Stomach (tissue), 9 donors: Measurements from ENCODE around the gene TMEM72. TPM values are rescaled to one million over a fixed set of nuclear protein-coding genes. Genes with fewer than 3 reads are reported as not detected.

ENCODE experiments used
- DNase-seq, 2 donors: peaks; one replicate each; pipeline versions ENCODE4 v3.0.0 to v3.0.0-alpha.2; 2013 to 2019
- H3K27ac ChIP-seq, 5 donors: fragments of 200-600 bp in 4 of 5; sonication (generic) in 4 of 5; one replicate each; pipeline ENCODE4 v1.5.1; 2013 to 2019; ENCODE audit warnings: mild to moderate bottlenecking in 1 of 5, moderate library complexity in 1 of 5
- H3K27me3 ChIP-seq, 3 donors: fragments of 200-600 bp; sonication (generic); one replicate each; pipeline ENCODE4 v1.5.1; 2017 to 2019; ENCODE audit warnings: mixed run types in 1 of 3
- H3K36me3 ChIP-seq, 4 donors: fragments of 200-600 bp; sonication (generic); 1 replicate in 3 of 4; 2 replicates in 1 of 4; pipeline ENCODE4 v1.5.1; 2016 to 2019
- H3K4me1 ChIP-seq, 4 donors: fragments of 200-600 bp; sonication (generic); one replicate each; pipeline ENCODE4 v1.5.1; 2016 to 2019
- H3K4me3 ChIP-seq, 4 donors: fragments of 200-600 bp; sonication (generic) in 3 of 4; one replicate each; pipeline ENCODE4 v1.5.1; 2016 to 2019; ENCODE audit warnings: mild to moderate bottlenecking in 1 of 4
- H3K9me3 ChIP-seq, 4 donors: fragments of 200-600 bp; sonication (generic); one replicate each; pipeline ENCODE4 v1.5.1; 2016 to 2019
- EP300 ChIP-seq: sonication (generic); formaldehyde crosslinking; IDR thresholded peaks from one replicate; pipeline ENCODE4 v1.6.1; 2017; ENCODE audit warnings: antibody characterized with exemption
- POLR2A ChIP-seq, 4 donors: fragments of 450-650 bp; IDR thresholded peaks; one replicate each; pipeline ENCODE4 v1.6.1; 2016; ENCODE audit warnings: antibody characterized with exemption in 4 of 4, control low read depth in 2 of 4, mild to moderate bottlenecking in 1 of 4, moderate library complexity in 1 of 4
- POLR2AphosphoS5 ChIP-seq, 3 donors: sonication (generic); formaldehyde crosslinking; IDR thresholded peaks; one replicate each; pipeline ENCODE4 v1.6.1; 2016; ENCODE audit warnings: antibody characterized with exemption in 3 of 3
- WGBS, 5 donors: extraction: QIAGEN DNeasy Blood & Tissue Kit in 3 of 5; methylation state at CpG; one replicate each; pipeline versions ENCODE4 v1.1.5 to v1.1.7; 2013 to 2018; 5-methylcytosine and 5-hydroxymethylcytosine counted together
- intact Hi-C: fragments of 100-400 bp; cut with DNase I; formaldehyde crosslinking; loops from one replicate; pipeline ENCODE4 v1.15.1; 2023; ENCODE audit warnings: low total_unique reads
- polyA plus RNA-seq, 3 donors: library from polyadenylated mRNA; stranded (reverse); fragments of 200-250 nt; gene quantifications; one replicate each; pipeline ENCODE4 v1.2.3, GENCODE V29; 2013
- total RNA-seq, 5 donors: library from RNA; depleted of rRNA; stranded (reverse); fragments of >200 nt; gene quantifications; one replicate each; pipeline versions ENCODE4 v1.1.0 to v1.2.3, GENCODE V29; 2014 to 2016
- TF ChIP-seq, protein P1 (sequence below), 7 experiments: fragments of 450-650 bp in 4 of 7; fragments of 200-600 bp in 3 of 7; sonication (generic) in 3 of 7; IDR thresholded peaks; one replicate each; pipeline ENCODE4 v1.5.1; 2016 to 2019; ENCODE audit warnings: antibody characterized with exemption in 7 of 7, control low read depth in 2 of 7, mild to moderate bottlenecking in 1 of 7
- donor health status: healthy with polysubstance abuse.
- donor health status: Bipolar disorder and iron deficiency.
- donor health status: healthy.

The TMEM72 gene
- total and polyA plus RNA-seq, 8 donors: 0.13 to 30.4 (median 1.3) TPM; not detected in 5

DNA sequence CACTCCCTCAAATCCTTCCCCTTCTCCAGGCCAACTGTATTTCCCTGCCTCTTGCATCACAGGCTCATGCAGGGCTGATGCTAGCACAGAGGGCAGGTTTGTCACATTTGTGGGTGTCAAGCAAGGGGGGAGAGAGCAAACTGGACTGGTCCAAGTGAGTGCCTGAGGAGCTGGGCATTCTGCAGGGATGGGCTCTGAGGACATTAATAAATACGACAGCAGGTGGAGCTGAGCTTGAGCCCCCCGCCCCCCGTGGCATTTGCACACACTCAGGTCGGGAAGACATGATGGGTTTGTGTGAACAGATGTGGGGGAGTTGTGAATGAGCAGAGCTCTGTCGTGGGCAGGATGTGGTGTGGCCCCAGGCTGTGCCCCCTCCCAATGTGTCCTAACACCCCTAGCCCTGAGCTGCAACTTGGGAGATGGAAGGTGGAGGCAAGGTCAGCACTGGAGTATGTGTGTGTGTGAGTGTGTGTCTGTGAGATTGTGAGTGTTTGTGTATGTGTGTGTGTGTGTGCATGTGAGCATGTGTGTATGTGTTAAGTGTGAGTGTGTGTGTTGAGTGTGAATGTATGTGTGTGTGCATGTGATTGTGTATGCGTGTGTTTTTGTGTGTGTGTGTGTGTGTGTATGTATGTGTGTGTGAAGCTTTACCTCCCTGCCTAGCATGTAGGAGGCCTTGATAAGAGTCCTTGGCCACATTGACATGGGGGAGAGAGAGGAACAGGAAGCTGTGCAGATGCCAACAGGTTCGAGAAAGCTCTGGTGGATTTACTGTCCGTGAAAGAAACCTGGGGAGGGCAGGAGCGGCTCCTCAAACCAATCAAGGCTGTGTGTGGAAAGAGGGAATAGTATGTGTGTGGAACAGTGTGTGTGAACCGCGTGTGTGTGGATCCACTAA is 57.6 kb downstream of the TMEM72 start:
- H3K4me3 ChIP-seq: peak overlapping the region in 1 of 4 donors; percentile 3
- peak overlapping the region in 4 of 5 donors; percentile 39 to 70 (median 54) for H3K27ac ChIP-seq
- peaks cover 9 to 41% (median 30%) of the 10 kb centered on the region in 4 donors for H3K36me3 ChIP-seq
- TF ChIP-seq POLR2A (IDR thresholded peaks at IDR 0.05) (no peak), POLR2AphosphoS5 (IDR thresholded peaks at IDR 0.05) (peak in 1 of 3 donors; percentile 26)
- H3K9me3 ChIP-seq: no peaks in the 10 kb centered on the region
- no peaks in the 10 kb centered on the region for H3K27me3 ChIP-seq
- H3K4me1 ChIP-seq: peaks cover 40 to 68% (median 60%) of the 10 kb centered on the region in 4 donors
- no peak for DNase-seq
- WGBS, 5 donors: 71 to 84% (median 78%) methylated on average over 10 to 11 of the region's 11 CpGs
- intact Hi-C loops: loop anchor here (5.0 kb wide), 1 partner anchor 36 kb away; no protein-coding TSS in a partner anchor

DNA sequence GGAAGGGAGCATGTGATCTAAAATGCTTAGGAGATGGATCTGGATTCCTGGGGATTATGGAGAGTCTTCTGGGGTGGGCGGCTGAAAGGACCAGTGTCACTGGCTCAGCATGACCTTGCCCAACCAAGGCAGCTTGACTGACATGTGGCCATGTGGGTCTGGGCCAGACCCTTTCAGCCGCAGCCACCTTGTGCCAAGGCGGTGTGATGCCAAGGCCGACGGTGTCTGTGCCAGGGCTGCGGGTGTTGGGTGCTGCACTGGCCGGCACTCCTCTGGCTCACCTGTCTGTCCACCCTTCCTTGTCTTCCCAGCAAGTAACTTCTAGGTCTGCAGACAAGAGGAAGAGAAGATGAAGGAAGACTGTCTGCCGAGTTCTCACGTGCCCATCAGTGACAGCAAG is 58.7 kb downstream of the TMEM72 start:
- no peaks in the 10 kb centered on the region for H3K27me3 ChIP-seq
- intact Hi-C loops: loop anchor here (5.0 kb wide), 1 partner anchor 38 kb away; no protein-coding TSS in a partner anchor
- peaks cover 39 to 68% (median 59%) of the 10 kb centered on the region in 4 donors for H3K4me1 ChIP-seq
- H3K4me3 ChIP-seq: no peak overlapping the region
- H3K9me3 ChIP-seq: no peaks in the 10 kb centered on the region
- H3K36me3 ChIP-seq: peaks cover 9 to 41% (median 30%) of the 10 kb centered on the region in 4 donors
- DNase-seq: no peak
- 90 to 100% (median 93%) methylated on average over 7 to 9 of the region's 9 CpGs for WGBS, 5 donors
- H3K27ac ChIP-seq: no peak overlapping the region
- TF ChIP-seq POLR2AphosphoS5 (IDR thresholded peaks at IDR 0.05) (peak in 2 of 3 donors; percentile 3 to 20), EP300 (no peak)

DNA sequence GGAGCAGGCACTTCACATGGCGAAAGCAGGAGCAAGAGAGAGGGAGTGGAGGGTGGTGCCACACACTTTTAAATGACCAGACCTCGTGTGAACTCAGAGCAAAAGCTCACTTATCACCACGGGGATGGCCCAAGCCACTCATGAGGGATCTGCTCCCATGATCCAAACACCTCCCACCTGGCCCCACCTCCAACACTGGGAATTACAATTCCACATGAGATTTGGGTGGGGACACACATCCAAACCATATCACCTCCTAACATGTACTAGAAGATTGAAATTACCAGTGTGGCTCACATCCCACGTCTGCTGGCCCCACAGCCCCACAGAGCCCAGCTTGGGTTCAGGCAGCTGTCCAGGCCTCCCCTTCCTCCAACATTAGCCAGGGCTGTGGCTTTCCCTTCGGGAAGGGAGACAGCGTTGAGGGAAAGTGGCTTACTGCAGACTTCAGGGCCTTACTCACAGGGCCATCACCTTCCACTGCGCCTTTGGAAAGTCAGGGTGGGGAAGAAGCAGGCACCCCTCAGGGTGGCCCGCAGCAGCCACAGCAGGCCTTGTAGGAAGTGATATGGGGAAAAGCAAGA is 59.8 kb downstream of the TMEM72 start:
- Histone ChIP-seq H3K4me1 (peaks cover 45 to 68% (median 58%) of the 10 kb centered on the region in 4 donors), H3K36me3 (peaks cover 9 to 41% (median 30%) of the 10 kb centered on the region in 4 donors), H3K4me3 (no peak overlapping the region), H3K9me3 (no peaks in the 10 kb centered on the region), H3K27ac (no peak overlapping the region), H3K27me3 (no peaks in the 10 kb centered on the region)
- WGBS, 5 donors: 89 to 94% (median 92%) methylated on average over 6 to 8 of the region's 8 CpGs
- intact Hi-C loops: no loop called here
- DNase-seq: no peak
- TF ChIP-seq POLR2A (IDR thresholded peaks at IDR 0.05): no peak
- TF ChIP-seq POLR2AphosphoS5 (IDR thresholded peaks at IDR 0.05): no peak
- TF ChIP-seq, protein P1, sequence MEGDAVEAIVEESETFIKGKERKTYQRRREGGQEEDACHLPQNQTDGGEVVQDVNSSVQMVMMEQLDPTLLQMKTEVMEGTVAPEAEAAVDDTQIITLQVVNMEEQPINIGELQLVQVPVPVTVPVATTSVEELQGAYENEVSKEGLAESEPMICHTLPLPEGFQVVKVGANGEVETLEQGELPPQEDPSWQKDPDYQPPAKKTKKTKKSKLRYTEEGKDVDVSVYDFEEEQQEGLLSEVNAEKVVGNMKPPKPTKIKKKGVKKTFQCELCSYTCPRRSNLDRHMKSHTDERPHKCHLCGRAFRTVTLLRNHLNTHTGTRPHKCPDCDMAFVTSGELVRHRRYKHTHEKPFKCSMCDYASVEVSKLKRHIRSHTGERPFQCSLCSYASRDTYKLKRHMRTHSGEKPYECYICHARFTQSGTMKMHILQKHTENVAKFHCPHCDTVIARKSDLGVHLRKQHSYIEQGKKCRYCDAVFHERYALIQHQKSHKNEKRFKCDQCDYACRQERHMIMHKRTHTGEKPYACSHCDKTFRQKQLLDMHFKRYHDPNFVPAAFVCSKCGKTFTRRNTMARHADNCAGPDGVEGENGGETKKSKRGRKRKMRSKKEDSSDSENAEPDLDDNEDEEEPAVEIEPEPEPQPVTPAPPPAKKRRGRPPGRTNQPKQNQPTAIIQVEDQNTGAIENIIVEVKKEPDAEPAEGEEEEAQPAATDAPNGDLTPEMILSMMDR (IDR thresholded peaks at IDR 0.05): no peak
- TF ChIP-seq EP300: no peak

DNA sequence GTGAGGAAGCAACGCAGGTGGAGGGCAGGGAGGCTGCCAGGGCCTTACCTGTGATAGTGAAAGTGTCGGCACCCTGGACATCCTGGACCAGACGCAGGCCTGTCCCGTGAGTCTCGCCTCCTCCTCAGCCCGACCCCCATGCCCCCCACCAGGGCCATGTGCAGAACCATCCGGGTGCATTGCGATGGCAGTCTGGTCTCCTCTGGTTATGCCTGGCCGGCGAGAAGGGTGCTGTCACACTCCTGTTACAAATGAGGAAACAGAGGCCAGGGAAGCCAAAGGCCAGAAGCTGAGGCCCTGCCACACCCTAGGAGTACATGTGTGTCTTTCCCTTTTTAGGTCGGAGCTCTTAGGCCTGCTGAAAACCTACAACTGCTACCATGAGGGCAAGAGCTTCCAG is 60.3 kb downstream of the TMEM72 start:
- Histone ChIP-seq H3K4me1 (peaks cover 47 to 68% (median 58%) of the 10 kb centered on the region in 4 donors), H3K27ac (no peak overlapping the region), H3K9me3 (no peaks in the 10 kb centered on the region), H3K36me3 (peaks cover 9 to 41% (median 31%) of the 10 kb centered on the region in 4 donors), H3K27me3 (no peaks in the 10 kb centered on the region), H3K4me3 (no peak overlapping the region)
- intact Hi-C loops: no loop called here
- TF ChIP-seq, protein P1 (IDR thresholded peaks at IDR 0.05): no peak
- TF ChIP-seq EP300 (no peak), POLR2AphosphoS5 (IDR thresholded peaks at IDR 0.05) (no peak), POLR2A (IDR thresholded peaks at IDR 0.05) (no peak)
- WGBS, 5 donors: 78 to 92% (median 90%) methylated on average over 9 to 11 of the region's 11 CpGs
- DNase-seq: no peak
